K562 (cell line): ENCODE data around the gene PLEKHO1.

Source experiments
- HDAC2 ChIP-seq: fragments of 450-650 bp; IDR thresholded peaks from 2 replicates; pipeline ENCODE4 v1.6.1; 2016; ENCODE audit warnings: mild to moderate bottlenecking
- NCOA1 ChIP-seq: fragments of 450-650 bp; IDR thresholded peaks from 2 replicates; pipeline ENCODE4 v1.6.1; 2016; ENCODE audit warnings: low read depth
- POLR2AphosphoS5 ChIP-seq: IDR thresholded peaks from 2 replicates; pipeline ENCODE4 v1.6.1; 2011; ENCODE audit warnings: mild to moderate bottlenecking, low read depth, low read length, moderate library complexity; ENCODE audit not compliant: control insufficient read depth, insufficient read depth
- ZNF133 ChIP-seq: fragments of 250-450 bp; sonication (Bioruptor Pico); IDR thresholded peaks from 2 replicates; pipeline ENCODE4 v1.4.0; 2020; ENCODE audit warnings: mild to moderate bottlenecking

DNA sequence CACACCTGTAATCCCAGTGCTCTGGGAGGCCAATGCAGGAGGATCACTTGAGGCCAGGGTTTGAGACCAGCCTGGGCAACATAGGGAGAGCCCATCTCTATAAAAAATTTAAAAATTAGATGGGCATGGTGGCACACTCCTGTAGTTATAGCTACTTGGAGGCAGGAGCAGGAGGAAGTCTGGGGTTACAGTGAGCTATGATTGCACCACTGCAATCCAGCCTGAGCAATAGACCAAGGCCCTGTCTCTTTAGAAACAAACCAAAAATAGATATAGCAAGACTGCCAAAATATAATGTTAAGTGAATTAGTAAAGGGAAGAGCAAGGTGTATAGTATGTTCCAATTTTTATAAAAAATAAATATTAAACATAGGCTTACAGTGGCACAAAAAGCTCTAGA is 28.8 kb downstream of the PLEKHO1 start:
- no peak for TF ChIP-seq ZNF133
- no peak for TF ChIP-seq POLR2AphosphoS5
- no peak for TF ChIP-seq HDAC2
- TF ChIP-seq NCOA1, result no peak
